Skeletal muscle tissue (tissue), 4 donors: ENCODE results near the gene AFF1. TPM values are rescaled to one million over a fixed set of nuclear protein-coding genes. Genes with fewer than 3 reads are reported as not detected.

Source experiments
- H3K27ac ChIP-seq: one replicate; pipeline ENCODE4 v1.7.0; 2013; ENCODE audit warnings: mild to moderate bottlenecking, low read depth, low read length, inconsistent platforms
- H3K27me3 ChIP-seq, 3 donors: one replicate each; pipeline ENCODE4 v1.7.0; 2013; ENCODE audit warnings: low read length in 3 of 3; ENCODE audit not compliant: control insufficient read depth in 3 of 3, insufficient read depth in 3 of 3
- H3K36me3 ChIP-seq, 3 donors: one replicate each; pipeline ENCODE4 v1.7.0; 2013; ENCODE audit warnings: low read length in 3 of 3; ENCODE audit not compliant: control insufficient read depth in 3 of 3, insufficient read depth in 3 of 3
- H3K4me1 ChIP-seq, 3 donors: one replicate each; pipeline ENCODE4 v1.7.0; 2013; ENCODE audit warnings: low read length in 3 of 3, mild to moderate bottlenecking in 3 of 3; ENCODE audit not compliant: control insufficient read depth in 3 of 3, insufficient read depth in 3 of 3
- H3K4me3 ChIP-seq, 3 donors: one replicate each; pipeline ENCODE4 v1.7.0; 2013; ENCODE audit warnings: low read length in 3 of 3
- H3K9ac ChIP-seq, 3 donors: one replicate each; pipeline ENCODE4 v1.7.0; 2013; ENCODE audit warnings: low read length in 3 of 3, mild to moderate bottlenecking in 3 of 3, moderate library complexity in 2 of 3, low read depth in 1 of 3
- H3K9me3 ChIP-seq, 3 donors: one replicate each; pipeline ENCODE4 v1.7.0; 2013; ENCODE audit warnings: low read length in 3 of 3; ENCODE audit not compliant: control insufficient read depth in 3 of 3
- total RNA-seq: library from RNA; depleted of rRNA; stranded (reverse); fragments of >200 nt; gene quantifications from one replicate; pipeline ENCODE4 v1.2.3, GENCODE V29; 2014
- donor health status: Osteomylitis.

The AFF1 gene
- total RNA-seq, 1 donor from 2014 or later = 21.9 TPM

GRCh38 chr4:86967073-86967472 is 32.3 kb downstream of the AFF1 start:
- Histone ChIP-seq H3K4me1 (peaks cover 6 to 8% (median 7%) of the 10 kb centered on the region in 3 donors), H3K9ac (no peak overlapping the region), H3K36me3 (no peaks in the 10 kb centered on the region), H3K9me3 (no peaks in the 10 kb centered on the region), H3K4me3 (no peak overlapping the region), H3K27ac (no peak overlapping the region), H3K27me3 (no peaks in the 10 kb centered on the region)

GRCh38 chr4:86967798-86968197 is 33.0 kb downstream of the AFF1 start:
- Histone ChIP-seq H3K4me1 (peaks cover 7 to 8% (median 8%) of the 10 kb centered on the region in 3 donors), H3K27ac (no peak overlapping the region), H3K9ac (no peak overlapping the region), H3K9me3 (no peaks in the 10 kb centered on the region), H3K4me3 (no peak overlapping the region), H3K36me3 (no peaks in the 10 kb centered on the region), H3K27me3 (no peaks in the 10 kb centered on the region)

- Histone ChIP-seq H3K9ac (no peak overlapping the region), H3K36me3 (no peaks in the 10 kb centered on the region), H3K9me3 (no peaks in the 10 kb centered on the region), H3K27me3 (no peaks in the 10 kb centered on the region), H3K4me3 (no peak overlapping the region), H3K27ac (no peak overlapping the region), H3K4me1 (peaks cover 11 to 12% (median 11%) of the 10 kb centered on the region in 3 donors)
Measured at GRCh38 chr4:86968547-86968946, 33.7 kb downstream of the AFF1 start.

- H3K27me3 ChIP-seq = no peaks in the 10 kb centered on the region
- no peaks in the 10 kb centered on the region for H3K9me3 ChIP-seq
- H3K4me3 ChIP-seq = no peak overlapping the region
- H3K4me1 ChIP-seq = peaks cover 11 to 12% (median 11%) of the 10 kb centered on the region in 3 donors
- no peak overlapping the region for H3K9ac ChIP-seq
- no peak overlapping the region for H3K27ac ChIP-seq
- no peaks in the 10 kb centered on the region for H3K36me3 ChIP-seq
Measured at GRCh38 chr4:86970447-86971354, 35.9 kb downstream of the AFF1 start.

GRCh38 chr4:86971355-86971683 is 36.5 kb downstream of the AFF1 start:
- no peak overlapping the region for H3K27ac ChIP-seq
- H3K9me3 ChIP-seq = no peaks in the 10 kb centered on the region
- H3K36me3 ChIP-seq = peaks cover 0 to 2% (median 0%) of the 10 kb centered on the region in 3 donors
- H3K4me3 ChIP-seq = no peak overlapping the region
- H3K27me3 ChIP-seq = no peaks in the 10 kb centered on the region
- peaks cover 11 to 12% (median 11%) of the 10 kb centered on the region in 3 donors for H3K4me1 ChIP-seq
- H3K9ac ChIP-seq = no peak overlapping the region

GRCh38 chr4:86972997-86973396 is 38.2 kb downstream of the AFF1 start:
- Histone ChIP-seq H3K4me1 (peaks cover 11 to 12% (median 11%) of the 10 kb centered on the region in 3 donors), H3K9me3 (no peaks in the 10 kb centered on the region), H3K36me3 (peaks cover 0 to 8% (median 0%) of the 10 kb centered on the region in 3 donors), H3K9ac (peak overlapping the region in 1 of 3 donors; percentile 34), H3K4me3 (no peak overlapping the region), H3K27me3 (no peaks in the 10 kb centered on the region), H3K27ac (no peak overlapping the region)

- Histone ChIP-seq H3K27me3 (no peaks in the 10 kb centered on the region), H3K27ac (no peak overlapping the region), H3K36me3 (peaks cover 0 to 8% (median 0%) of the 10 kb centered on the region in 3 donors), H3K4me3 (no peak overlapping the region), H3K9ac (no peak overlapping the region), H3K9me3 (no peaks in the 10 kb centered on the region), H3K4me1 (peaks cover 11 to 12% (median 11%) of the 10 kb centered on the region in 3 donors)
Measured at GRCh38 chr4:86973668-86974067, 38.9 kb downstream of the AFF1 start.

GRCh38 chr4:86974551-86974994 is 39.8 kb downstream of the AFF1 start:
- Histone ChIP-seq H3K27me3 (no peaks in the 10 kb centered on the region), H3K9me3 (no peaks in the 10 kb centered on the region), H3K36me3 (peaks cover 0 to 8% (median 0%) of the 10 kb centered on the region in 3 donors), H3K9ac (no peak overlapping the region), H3K4me1 (peaks cover 11 to 12% (median 11%) of the 10 kb centered on the region in 3 donors), H3K27ac (no peak overlapping the region), H3K4me3 (no peak overlapping the region)

GRCh38 chr4:86975927-86976326 is 41.1 kb downstream of the AFF1 start:
- Histone ChIP-seq H3K4me1 (peaks cover 5 to 8% (median 5%) of the 10 kb centered on the region in 3 donors), H3K4me3 (no peak overlapping the region), H3K9ac (no peak overlapping the region), H3K27ac (no peak overlapping the region), H3K36me3 (peaks cover 0 to 8% (median 0%) of the 10 kb centered on the region in 3 donors), H3K27me3 (no peaks in the 10 kb centered on the region), H3K9me3 (no peaks in the 10 kb centered on the region)

- no peak overlapping the region for H3K4me3 ChIP-seq
- no peaks in the 10 kb centered on the region for H3K9me3 ChIP-seq
- H3K4me1 ChIP-seq = peaks cover 3 to 6% (median 4%) of the 10 kb centered on the region in 3 donors
- H3K36me3 ChIP-seq = peaks cover 0 to 8% (median 0%) of the 10 kb centered on the region in 3 donors
- no peak overlapping the region for H3K9ac ChIP-seq
- no peak overlapping the region for H3K27ac ChIP-seq
- no peaks in the 10 kb centered on the region for H3K27me3 ChIP-seq
Measured at GRCh38 chr4:86976801-86977485, 42.1 kb downstream of the AFF1 start.
